Heart right ventricle (tissue), 16 donors: Measurements from ENCODE around the gene NELL1. TPM values are rescaled to one million over a fixed set of nuclear protein-coding genes. Genes with fewer than 3 reads are reported as not detected.

Experiments used
- ATAC-seq, 8 donors: fragments of 200-7000 bp; cut with Tn5 transposase; one replicate each; pipeline ENCODE4 v1.9.1; 2020; ENCODE audit warnings: mild to moderate bottlenecking in 8 of 8, moderate library complexity in 8 of 8, moderate number of reproducible peaks in 1 of 8
- DNase-seq, 2 donors: peaks; one replicate each; pipeline ENCODE4 v3.0.0-alpha.2; 2020
- H3K27ac ChIP-seq, 10 donors: fragments of 200-600 bp; sonication (generic) in 2 of 10; one replicate each; pipeline versions ENCODE4 v1.5.0 to v1.8.0; 2020 to 2022; ENCODE audit warnings: mild to moderate bottlenecking in 3 of 10
- H3K27me3 ChIP-seq, 7 donors: fragments of 200-600 bp; one replicate each; pipeline ENCODE4 v1.8.0; 2021 to 2022; ENCODE audit warnings: mild to moderate bottlenecking in 2 of 7
- H3K36me3 ChIP-seq, 9 donors: fragments of 200-600 bp; sonication (generic) in 1 of 9; one replicate each; pipeline versions ENCODE4 v1.5.0 to v1.8.0; 2020 to 2022; ENCODE audit warnings: mild to moderate bottlenecking in 2 of 9
- H3K4me1 ChIP-seq, 9 donors: fragments of 200-600 bp; sonication (generic) in 1 of 9; one replicate each; pipeline versions ENCODE4 v1.5.0 to v1.8.0; 2020 to 2022; ENCODE audit warnings: mild to moderate bottlenecking in 4 of 9
- H3K4me3 ChIP-seq, 10 donors: fragments of 200-600 bp; sonication (generic) in 2 of 10; one replicate each; pipeline versions ENCODE4 v1.5.0 to v1.8.0; 2020 to 2022; ENCODE audit warnings: mild to moderate bottlenecking in 7 of 10, moderate library complexity in 2 of 10
- H3K9me3 ChIP-seq, 11 donors: fragments of 200-600 bp in 10 of 11; sonication (generic) in 2 of 11; one replicate each; pipeline versions ENCODE4 v1.5.0 to v1.8.0; 2013 to 2022; ENCODE audit warnings: mild to moderate bottlenecking in 2 of 11, control low read depth in 1 of 11, moderate library complexity in 1 of 11
- WGBS, 2 donors: extraction: QIAGEN DNeasy Blood & Tissue Kit; methylation state at CpG; one replicate each; pipeline ENCODE4 v1.1.7; 2013; ENCODE audit warnings: inconsistent platforms in 1 of 2; 5-methylcytosine and 5-hydroxymethylcytosine counted together
- intact Hi-C, 10 donors: fragments of 100-400 bp; cut with DNase I; formaldehyde crosslinking; loops; one replicate each; pipeline versions ENCODE4 v1.11.1 to v1.14.2; 2022
- polyA plus RNA-seq, 2 donors: library from polyadenylated mRNA; stranded (reverse); fragments of 200-250 nt; gene quantifications; one replicate each; pipeline ENCODE4 v1.2.3, GENCODE V29; 2013
- total RNA-seq, 10 donors: library from RNA; stranded (reverse); fragmentation: NEBNext Ultra II Directional in 3 of 10; extraction: Animal tissue kit (Norgen Biotek cat#: 25700) in 3 of 10; gene quantifications; one replicate each; pipeline versions ENCODE4 v1.2.1 to v1.2.4, GENCODE V29; 2021 to 2023
- TF ChIP-seq, protein P1 (sequence below), 9 donors: fragments of 200-600 bp; sonication (generic) in 2 of 9; IDR thresholded peaks; one replicate each; pipeline versions ENCODE4 v1.5.0 to v1.8.0; 2021 to 2022; ENCODE audit warnings: antibody characterized with exemption in 9 of 9, mild to moderate bottlenecking in 5 of 9, moderate library complexity in 1 of 9
- donor health status: Arrhythmogenic right ventricular cardiomyopathy.
- donor health status: ischemic (EF 13 %, LVEDD 7.1; RV severe dilation, severe dysfunction).
- donor health status: healthy with polysubstance abuse.
- donor health status: DM: no; HTN: yes; CAD: no.
- donor health status: DM: no; HTN: no; CAD: no.
- donor health status: ischemic (EF 25% LVEDD 6.9; RV normal size, moderate dysfunction).
- donor health status: ischemic (EF 25% LVEDD 5.7; RV mildly dilated, moderate dysfunction).
- donor health status: healthy.
- donor health status: DM: yes; HTN: yes; CAD: no.
- donor health status: Ischemic cardiomyopathy.
- donor health status: ischemic (EF 35%, LVEDD 5.7; RV mildly dilated, moderate dysfunction).
- donor health status: nonischemic (EF 11% LVEDD 7.7; RV severe dilation, severe dysfunction).
- donor health status: DM: yes; HTN: yes; CAD: no.
- donor health status: PGD.
- donor health status: ischemic (EF 29% LVEDD 5.4; RV normal size, mild dysfunction).
- donor health status: nonischemic (EF 23%, LVEDD 6.1; RV moderate dilation, normal function).

NELL1 gene
- total and polyA plus RNA-seq, 12 donors = not detected

DNA sequence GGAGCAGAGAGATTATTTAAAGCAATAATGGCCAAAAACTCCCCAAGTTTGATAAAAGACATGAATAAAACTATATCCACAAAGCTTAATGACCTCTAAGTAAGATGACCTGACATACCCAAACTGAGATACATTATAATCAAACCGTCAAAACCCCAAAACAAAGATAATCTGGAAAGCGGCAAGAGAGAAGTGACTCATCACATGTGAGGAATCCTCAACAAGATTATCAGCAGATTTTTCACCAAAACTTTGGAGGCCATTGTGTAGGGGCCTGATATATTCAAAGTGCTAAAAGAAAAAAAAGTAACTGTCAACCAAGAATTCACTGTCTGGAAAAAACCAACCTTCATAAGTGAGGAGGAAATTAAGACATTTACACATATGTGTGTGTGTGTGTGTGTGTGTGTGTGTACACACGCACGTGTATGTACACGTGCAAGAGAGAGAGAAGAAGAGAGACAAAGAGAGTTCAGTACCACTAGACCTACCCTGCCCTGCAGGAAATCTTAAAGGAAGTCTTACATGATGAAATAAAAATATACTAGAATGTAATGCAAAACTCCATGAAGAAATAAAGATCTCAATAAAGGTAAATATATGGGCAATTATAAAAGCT is 752.4 kb downstream of the NELL1 start:
- TF ChIP-seq, protein P1, sequence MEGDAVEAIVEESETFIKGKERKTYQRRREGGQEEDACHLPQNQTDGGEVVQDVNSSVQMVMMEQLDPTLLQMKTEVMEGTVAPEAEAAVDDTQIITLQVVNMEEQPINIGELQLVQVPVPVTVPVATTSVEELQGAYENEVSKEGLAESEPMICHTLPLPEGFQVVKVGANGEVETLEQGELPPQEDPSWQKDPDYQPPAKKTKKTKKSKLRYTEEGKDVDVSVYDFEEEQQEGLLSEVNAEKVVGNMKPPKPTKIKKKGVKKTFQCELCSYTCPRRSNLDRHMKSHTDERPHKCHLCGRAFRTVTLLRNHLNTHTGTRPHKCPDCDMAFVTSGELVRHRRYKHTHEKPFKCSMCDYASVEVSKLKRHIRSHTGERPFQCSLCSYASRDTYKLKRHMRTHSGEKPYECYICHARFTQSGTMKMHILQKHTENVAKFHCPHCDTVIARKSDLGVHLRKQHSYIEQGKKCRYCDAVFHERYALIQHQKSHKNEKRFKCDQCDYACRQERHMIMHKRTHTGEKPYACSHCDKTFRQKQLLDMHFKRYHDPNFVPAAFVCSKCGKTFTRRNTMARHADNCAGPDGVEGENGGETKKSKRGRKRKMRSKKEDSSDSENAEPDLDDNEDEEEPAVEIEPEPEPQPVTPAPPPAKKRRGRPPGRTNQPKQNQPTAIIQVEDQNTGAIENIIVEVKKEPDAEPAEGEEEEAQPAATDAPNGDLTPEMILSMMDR (IDR thresholded peaks at IDR 0.05) = no peak
- H3K27ac ChIP-seq = no peak overlapping the region
- no peak overlapping the region for H3K4me3 ChIP-seq
- no peaks in the 10 kb centered on the region for H3K27me3 ChIP-seq
- intact Hi-C loops = no loop called here
- no peak for DNase-seq
- no peak for ATAC-seq
- no peaks in the 10 kb centered on the region for H3K36me3 ChIP-seq
- H3K4me1 ChIP-seq = no peaks in the 10 kb centered on the region
- WGBS, 2 donors = 75 to 76% methylated on average over 5 of the region's 5 CpGs
- H3K9me3 ChIP-seq = peaks cover 0 to 11% (median 0%) of the 10 kb centered on the region in 11 donors

DNA sequence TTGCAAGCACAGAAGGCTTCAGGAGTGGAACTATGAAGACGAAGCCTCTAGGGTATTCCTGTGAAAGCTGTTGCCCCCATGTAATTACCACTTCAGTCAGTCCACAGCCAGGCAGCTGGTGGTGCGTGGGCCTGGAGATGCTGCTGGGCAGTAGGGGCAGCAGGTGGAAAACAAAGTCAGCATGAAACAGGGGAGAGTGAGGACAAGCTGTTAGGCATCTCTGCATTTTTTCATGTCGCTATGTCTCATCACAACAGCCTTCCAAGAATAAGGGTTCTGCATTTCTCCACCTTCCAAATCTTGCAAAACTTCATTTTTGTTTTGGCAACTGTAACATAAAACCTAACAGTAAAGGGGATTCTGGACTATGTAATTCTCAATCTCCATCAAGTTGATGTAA is 757.5 kb downstream of the NELL1 start:
- H3K4me1 ChIP-seq = no peaks in the 10 kb centered on the region
- ATAC-seq = no peak
- no peaks in the 10 kb centered on the region for H3K9me3 ChIP-seq
- no peak overlapping the region for H3K27ac ChIP-seq
- 64 to 72% methylated on average over 3 of the region's 3 CpGs for WGBS, 2 donors
- intact Hi-C loops = no loop called here
- no peak for DNase-seq
- no peak overlapping the region for H3K4me3 ChIP-seq
- no peaks in the 10 kb centered on the region for H3K27me3 ChIP-seq
- TF ChIP-seq, protein P1 (IDR thresholded peaks at IDR 0.05) = no peak
- no peaks in the 10 kb centered on the region for H3K36me3 ChIP-seq

DNA sequence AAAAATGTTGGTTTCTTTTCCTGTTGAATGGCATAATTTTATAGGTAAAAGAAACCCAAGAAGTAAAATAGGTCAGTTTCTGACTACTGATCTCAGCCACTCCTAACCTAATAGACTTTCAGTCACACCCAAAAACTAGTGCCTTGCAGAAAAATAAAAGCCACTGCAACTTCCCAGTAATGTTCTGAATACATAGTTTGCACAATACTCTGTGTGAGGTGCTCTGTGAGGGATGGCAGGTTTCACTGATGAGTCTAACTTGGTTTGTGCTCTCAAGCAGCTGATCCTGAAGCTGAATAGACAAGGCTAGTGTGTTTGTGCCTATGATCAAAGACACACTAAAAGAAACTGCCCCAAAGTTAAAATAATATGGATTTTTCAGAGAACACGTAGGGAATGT is 758.3 kb downstream of the NELL1 start:
- 35 to 47% methylated on average over 1 of the region's 1 CpG for WGBS, 2 donors
- no peak overlapping the region for H3K27ac ChIP-seq
- no peak for DNase-seq
- no peaks in the 10 kb centered on the region for H3K4me1 ChIP-seq
- ATAC-seq = no peak
- no peaks in the 10 kb centered on the region for H3K36me3 ChIP-seq
- no peaks in the 10 kb centered on the region for H3K9me3 ChIP-seq
- intact Hi-C loops = no loop called here
- H3K4me3 ChIP-seq = no peak overlapping the region
- H3K27me3 ChIP-seq = no peaks in the 10 kb centered on the region
- TF ChIP-seq, protein P1 (IDR thresholded peaks at IDR 0.05) = no peak

DNA sequence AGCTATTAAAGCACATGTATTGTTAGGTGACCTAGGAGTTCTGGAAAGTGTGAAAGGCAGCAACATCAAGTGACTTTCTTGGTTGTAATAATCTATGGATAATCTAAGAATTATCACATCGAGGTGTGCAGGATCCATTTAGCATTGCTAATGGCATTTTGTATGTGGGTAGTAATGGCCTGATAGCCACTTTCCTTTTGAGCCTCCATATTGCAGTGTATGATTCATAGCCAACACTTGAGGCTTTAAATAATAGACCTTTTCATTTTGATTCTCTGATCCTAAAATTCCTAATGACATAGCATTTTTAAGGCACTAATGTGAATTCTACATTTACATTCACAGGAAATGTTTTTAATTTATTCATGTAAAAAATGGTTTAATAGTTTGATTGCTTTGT is 759.4 kb downstream of the NELL1 start:
- Histone ChIP-seq H3K27me3 (no peaks in the 10 kb centered on the region), H3K4me3 (no peak overlapping the region), H3K4me1 (no peaks in the 10 kb centered on the region), H3K9me3 (no peaks in the 10 kb centered on the region), H3K36me3 (no peaks in the 10 kb centered on the region), H3K27ac (no peak overlapping the region)
- ATAC-seq (no peak), DNase-seq (no peak)
- TF ChIP-seq, protein P1 (IDR thresholded peaks at IDR 0.05) = no peak
- WGBS, 2 donors = 60 to 63% methylated on average over 1 of the region's 1 CpG
- intact Hi-C loops = no loop called here
